Sigmoid colon (tissue), 4 donors: Measurements from ENCODE around the gene SSPN.

Experiments used
- CTCF ChIP-seq, 4 experiments: fragments of 450-650 bp in 3 of 4; fragments of 200-600 bp in 1 of 4; IDR thresholded peaks; one replicate each; pipeline ENCODE4 v1.5.1; 2016 to 2019; ENCODE audit warnings: antibody characterized with exemption in 4 of 4, mild to moderate bottlenecking in 3 of 4, moderate library complexity in 2 of 4
- POLR2A ChIP-seq, 2 donors: fragments of 450-650 bp; IDR thresholded peaks; one replicate each; pipeline ENCODE4 v1.6.1; 2016; ENCODE audit warnings: antibody characterized with exemption in 2 of 2, mild to moderate bottlenecking in 2 of 2, moderate library complexity in 2 of 2
- POLR2AphosphoS5 ChIP-seq, 4 donors: sonication (generic); formaldehyde crosslinking; IDR thresholded peaks; one replicate each; pipeline ENCODE4 v1.6.1; 2017; ENCODE audit warnings: antibody characterized with exemption in 4 of 4

- TF ChIP-seq CTCF (IDR thresholded peaks at IDR 0.05) (no peak), POLR2AphosphoS5 (IDR thresholded peaks at IDR 0.05) (peak in 2 of 4 donors; percentile 18 to 57), POLR2A (IDR thresholded peaks at IDR 0.05) (no peak)
Measured at GRCh38 chr12:26271889-26272492, 76.6 kb downstream of the SSPN start.
